H1 (cell line): Measurements from ENCODE around the gene FAM53B. TPM values are rescaled to one million over a fixed set of nuclear protein-coding genes. Genes with fewer than 3 reads are reported as not detected.

Source experiments
- RNF2 ChIP-seq: fragments of 200-900, 300-1000 bp; sonication (generic); IDR thresholded peaks from 2 replicates; pipeline ENCODE4 v1.7.1; 2016; ENCODE audit warnings: borderline replicate concordance, low read depth, mild to moderate bottlenecking, antibody characterized with exemption, low read length; ENCODE audit not compliant: poor library complexity, severe bottlenecking; ENCODE audit errors: missing control alignments
- SIX5 ChIP-seq: IDR thresholded peaks from 2 replicates; pipeline ENCODE4 v1.6.1; 2011; ENCODE audit warnings: mild to moderate bottlenecking, low read depth, low read length
- polyA plus RNA-seq, 7 experiments: library from polyadenylated mRNA; depleted of rRNA in 3 of 7; stranded (reverse) in 5 of 7; unstranded in 2 of 7; fragments of >200 nt in 5 of 7; fragments of 200-250 nt in 2 of 7; gene quantifications; 1 replicate in 5 of 7; 2 replicates in 1 of 7; 4 replicates in 1 of 7; pipeline versions ENCODE4 v1.2.1 to v1.2.3, GENCODE V29; 2011 to 2013; ENCODE audit warnings: missing spikeins in 2 of 7, mixed read lengths in 2 of 7
- total RNA-seq: library from RNA; stranded (reverse); fragmentation: NEBNext Ultra II Directional; extraction: Animal tissue kit (Norgen Biotek cat#: 25700); gene quantifications from 2 replicates; pipeline ENCODE4 v1.2.1, GENCODE V29; 2021
- TF ChIP-seq, protein P1 (sequence below), 3 experiments: IDR thresholded peaks; 1 replicate in 2 of 3; 2 replicates in 1 of 3; pipeline versions ENCODE4 v1.5.1 to v1.6.1; 2011; ENCODE audit warnings: low read length in 3 of 3, mild to moderate bottlenecking in 3 of 3, inconsistent platforms in 2 of 3, low read depth in 1 of 3, moderate library complexity in 1 of 3; ENCODE audit not compliant: insufficient read depth in 1 of 3; ENCODE audit errors: control extremely low read depth in 1 of 3
- TF ChIP-seq, protein P2 (sequence below): IDR thresholded peaks from 2 replicates; pipeline ENCODE4 v1.6.1; 2011; ENCODE audit warnings: low read depth, mild to moderate bottlenecking, low read length; ENCODE audit not compliant: insufficient read depth

FAM53B gene
- total and polyA plus RNA-seq, 2 of the 8 experiments (the other 6 are each of a cell fraction or from before 2014, with no cell fraction given) = 5.3 to 14.4 TPM

DNA sequence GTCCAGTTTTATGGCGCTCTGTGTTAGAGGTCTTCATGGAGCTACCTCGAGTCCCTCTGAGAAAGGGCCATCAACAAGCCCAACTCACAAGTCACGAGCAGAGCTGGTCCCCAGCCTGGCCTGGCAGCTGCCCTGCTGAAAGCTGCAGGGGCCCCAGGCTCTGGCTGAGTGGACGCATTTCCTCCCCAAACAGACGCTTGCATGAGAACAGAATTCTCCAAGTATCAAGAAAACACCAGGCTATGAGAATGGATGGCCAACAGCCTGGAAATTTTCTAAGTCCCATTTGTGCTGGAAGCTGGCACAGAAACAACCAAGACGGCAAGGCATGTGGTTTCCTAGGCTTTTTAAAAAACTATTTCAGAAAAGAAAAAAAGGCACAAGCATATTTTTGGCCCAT is 114.8 kb downstream of the FAM53B start (continued):
- TF ChIP-seq, protein P1, sequence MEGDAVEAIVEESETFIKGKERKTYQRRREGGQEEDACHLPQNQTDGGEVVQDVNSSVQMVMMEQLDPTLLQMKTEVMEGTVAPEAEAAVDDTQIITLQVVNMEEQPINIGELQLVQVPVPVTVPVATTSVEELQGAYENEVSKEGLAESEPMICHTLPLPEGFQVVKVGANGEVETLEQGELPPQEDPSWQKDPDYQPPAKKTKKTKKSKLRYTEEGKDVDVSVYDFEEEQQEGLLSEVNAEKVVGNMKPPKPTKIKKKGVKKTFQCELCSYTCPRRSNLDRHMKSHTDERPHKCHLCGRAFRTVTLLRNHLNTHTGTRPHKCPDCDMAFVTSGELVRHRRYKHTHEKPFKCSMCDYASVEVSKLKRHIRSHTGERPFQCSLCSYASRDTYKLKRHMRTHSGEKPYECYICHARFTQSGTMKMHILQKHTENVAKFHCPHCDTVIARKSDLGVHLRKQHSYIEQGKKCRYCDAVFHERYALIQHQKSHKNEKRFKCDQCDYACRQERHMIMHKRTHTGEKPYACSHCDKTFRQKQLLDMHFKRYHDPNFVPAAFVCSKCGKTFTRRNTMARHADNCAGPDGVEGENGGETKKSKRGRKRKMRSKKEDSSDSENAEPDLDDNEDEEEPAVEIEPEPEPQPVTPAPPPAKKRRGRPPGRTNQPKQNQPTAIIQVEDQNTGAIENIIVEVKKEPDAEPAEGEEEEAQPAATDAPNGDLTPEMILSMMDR (IDR thresholded peaks at IDR 0.05; ENCODE audit: control extremely low read depth in 1 of 3, insufficient read depth in 1 of 3, low read depth in 1 of 3, low read length in 3 of 3) = no peak
- TF ChIP-seq RNF2 = no peak
- TF ChIP-seq SIX5 = no peak
- TF ChIP-seq, protein P2, sequence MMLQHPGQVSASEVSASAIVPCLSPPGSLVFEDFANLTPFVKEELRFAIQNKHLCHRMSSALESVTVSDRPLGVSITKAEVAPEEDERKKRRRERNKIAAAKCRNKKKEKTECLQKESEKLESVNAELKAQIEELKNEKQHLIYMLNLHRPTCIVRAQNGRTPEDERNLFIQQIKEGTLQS = no peak
